Measurements from ENCODE around the gene FAM98B. TPM values are rescaled to one million over a fixed set of nuclear protein-coding genes. Genes with fewer than 3 reads are reported as not detected.

Gene FAM98B
- total RNA-seq, 2 experiments from 2014 or later = 34.7 to 42.9 TPM

DNA sequence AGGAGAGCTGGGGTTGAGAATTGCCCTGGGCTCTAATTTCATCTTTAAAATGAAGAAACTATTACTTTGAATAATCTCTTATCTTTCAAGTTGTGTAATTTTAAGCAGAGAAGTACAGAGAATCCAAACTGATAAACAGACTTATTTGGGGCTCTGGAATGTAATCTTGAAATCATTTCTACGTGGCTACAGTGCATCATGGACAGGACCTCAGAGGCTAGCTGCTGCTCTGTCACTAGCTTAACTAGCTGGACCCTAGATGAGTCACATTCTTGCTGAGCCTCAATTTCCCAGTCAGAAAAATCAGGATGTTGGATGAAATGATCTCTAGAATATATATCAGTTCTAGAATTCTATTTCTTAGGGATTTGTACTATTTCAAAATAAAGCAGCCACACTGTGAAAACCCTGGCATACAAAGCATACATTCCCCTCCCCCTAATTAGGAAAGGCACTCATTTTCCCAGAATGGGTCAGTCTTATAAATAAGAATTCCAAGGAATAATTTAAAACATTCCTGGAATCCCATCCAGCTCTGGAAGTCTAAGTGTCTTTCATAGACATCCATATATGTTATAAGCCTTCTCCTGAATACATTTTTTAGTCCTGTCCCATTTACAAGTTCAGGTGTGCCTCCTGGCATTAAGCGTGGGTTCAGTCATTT is 63.5 kb downstream of the FAM98B start:
- Mint-ChIP-seq H3K9me3 (no peaks in the 10 kb centered on the region), H3K27me3 (no peaks in the 10 kb centered on the region), H3K27ac (no peak overlapping the region), H3K4me1 (peaks cover 36% of the 10 kb centered on the region), H3K36me3 (ENCODE audit: low read depth) (peaks cover 73% of the 10 kb centered on the region), H3K4me3 (no peak overlapping the region)
- ChIA-PET CTCF (interaction anchor here (0.7 to 3.0 kb wide), 5 partner anchors 10 to 173 kb away, joined by 3 to 8 read pairs (median 3); no protein-coding TSS in a partner anchor), POLR2A (no interaction called here)
- no peak for DNase-seq

DNA sequence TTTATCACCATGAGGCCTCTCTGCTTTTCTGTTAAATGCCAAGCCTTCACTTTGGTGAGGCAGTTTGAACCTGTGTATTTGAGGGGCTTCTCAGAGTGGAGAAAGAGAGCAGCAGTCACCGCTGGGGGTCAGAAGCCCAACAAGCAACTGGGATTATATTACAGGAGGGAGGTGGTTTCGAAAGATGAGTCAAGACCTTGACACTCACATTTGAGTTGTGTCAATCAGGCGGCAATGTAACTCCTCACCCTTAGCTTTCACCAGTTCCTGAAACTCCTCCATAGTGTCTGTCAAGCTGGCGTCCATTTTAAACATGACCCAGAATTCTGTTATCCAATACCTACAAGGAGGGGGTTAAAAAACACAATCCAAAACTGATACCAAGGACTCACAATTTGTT is 64.2 kb downstream of the FAM98B start:
- Mint-ChIP-seq H3K4me1 (peaks cover 41% of the 10 kb centered on the region), H3K27ac (no peak overlapping the region), H3K27me3 (no peaks in the 10 kb centered on the region), H3K4me3 (no peak overlapping the region), H3K36me3 (ENCODE audit: low read depth) (peaks cover 73% of the 10 kb centered on the region), H3K9me3 (no peaks in the 10 kb centered on the region)
- ChIA-PET CTCF (interaction anchor here (1.0 to 3.0 kb wide), 4 partner anchors 8 to 172 kb away, joined by 3 to 8 read pairs (median 4); no protein-coding TSS in a partner anchor), POLR2A (no interaction called here)
- no peak for DNase-seq

DNA sequence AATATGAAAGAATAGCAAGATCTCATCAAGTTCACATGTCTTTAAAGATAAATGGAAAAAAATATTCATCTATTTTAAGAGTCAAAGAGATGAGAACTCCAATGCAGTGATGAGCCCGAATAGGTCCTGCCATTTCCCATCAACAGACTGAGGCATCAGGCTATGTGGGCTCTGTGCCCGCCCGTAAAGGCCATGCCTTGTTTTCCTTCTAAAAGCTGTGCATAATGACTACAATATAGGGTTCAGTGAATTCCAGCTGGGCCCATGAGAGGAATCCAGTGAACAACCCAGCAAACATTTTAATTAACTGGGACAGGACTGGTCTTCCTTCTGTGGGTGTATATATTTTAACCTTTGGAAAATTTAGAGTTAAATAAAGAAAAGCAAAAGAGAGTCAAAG is 66.1 kb downstream of the FAM98B start:
- Mint-ChIP-seq H3K9me3 (no peaks in the 10 kb centered on the region), H3K27me3 (no peaks in the 10 kb centered on the region), H3K36me3 (ENCODE audit: low read depth) (peaks cover 69% of the 10 kb centered on the region), H3K27ac (no peak overlapping the region), H3K4me1 (peaks cover 38% of the 10 kb centered on the region), H3K4me3 (no peak overlapping the region)
- ChIA-PET CTCF (interaction anchor here (1.5 kb wide), 1 partner anchor 171 kb away, joined by 6 read pairs; no protein-coding TSS in a partner anchor), POLR2A (interaction anchor here (0.7 kb wide), 1 partner anchor 162 kb away, joined by 5 read pairs; no protein-coding TSS in a partner anchor)
- DNase-seq = no peak

DNA sequence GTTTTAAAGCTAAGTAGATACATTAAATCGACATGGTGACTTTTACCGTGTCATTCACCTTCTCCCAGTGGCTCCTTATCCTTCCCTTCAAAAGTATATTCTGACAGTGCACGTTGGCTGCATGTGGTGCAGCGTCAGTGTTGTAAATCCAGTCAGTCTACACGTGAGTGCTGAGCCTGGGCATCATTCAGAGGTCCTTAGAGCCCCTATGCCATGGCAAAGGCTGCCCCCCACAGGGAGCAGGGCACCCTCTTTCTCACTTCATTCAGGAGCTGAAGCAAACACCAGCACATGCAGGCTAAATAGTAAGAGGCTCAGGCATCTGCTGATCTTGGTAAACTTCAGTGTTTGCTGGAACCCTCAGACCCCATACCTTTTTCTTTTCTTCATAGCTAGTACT is 67.4 kb downstream of the FAM98B start:
- POLR2A ChIA-PET = no interaction called here
- no peak for DNase-seq
- CTCF ChIA-PET = interaction anchor here (0.8 to 3.3 kb wide), 6 partner anchors 10 to 169 kb away, joined by 3 to 17 read pairs (median 4); partner anchors contain the start of gene RASGRP1
- no peaks in the 10 kb centered on the region for H3K27me3 Mint-ChIP-seq
- H3K27ac Mint-ChIP-seq = peak overlapping the region; percentile 69
- H3K9me3 Mint-ChIP-seq = no peaks in the 10 kb centered on the region
- peaks cover 43% of the 10 kb centered on the region for H3K4me1 Mint-ChIP-seq
- no peak overlapping the region for H3K4me3 Mint-ChIP-seq
- H3K36me3 Mint-ChIP-seq (ENCODE audit: low read depth) = peaks cover 68% of the 10 kb centered on the region

DNA sequence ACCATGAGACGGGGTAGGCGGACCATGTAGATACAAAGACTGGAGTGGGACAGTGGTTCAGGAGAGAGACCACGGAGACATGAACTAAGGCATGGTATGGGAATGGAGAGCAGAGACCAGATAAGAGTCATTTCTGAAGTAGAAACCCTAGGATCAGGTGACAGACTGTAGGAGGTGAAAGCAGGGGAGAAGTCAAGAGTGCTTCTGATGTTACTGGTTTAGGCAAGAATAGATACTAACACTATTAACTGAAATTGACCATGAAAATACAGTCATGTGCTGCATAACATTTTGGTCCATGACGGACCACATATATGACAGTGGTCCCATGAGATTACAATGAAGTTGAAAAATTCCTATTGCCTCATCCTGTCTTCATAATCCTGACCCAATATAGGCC is 69.0 kb downstream of the FAM98B start:
- H3K36me3 Mint-ChIP-seq (ENCODE audit: low read depth) = peaks cover 66% of the 10 kb centered on the region

DNA sequence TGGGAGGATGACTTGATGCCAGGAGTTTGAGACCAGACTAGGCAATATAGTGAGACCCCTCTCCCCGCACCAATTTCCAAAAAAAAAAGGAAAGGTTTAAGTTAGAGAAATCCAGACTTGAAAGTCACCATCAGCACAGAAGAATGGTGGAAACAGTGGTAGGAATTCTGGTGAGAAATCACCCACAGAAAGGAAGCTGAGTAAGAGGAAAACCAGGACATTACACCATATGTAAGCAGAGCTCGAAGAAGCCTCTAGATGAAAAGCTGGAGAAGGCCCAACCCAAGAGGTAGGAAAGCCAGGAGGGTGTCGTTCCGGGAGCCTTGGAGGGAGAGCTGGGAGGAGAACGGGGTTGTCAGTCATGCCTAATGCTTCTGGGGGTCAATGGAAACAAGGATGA is 70.2 kb downstream of the FAM98B start:
- ChIA-PET CTCF (interaction anchor here (1.4 to 3.3 kb wide), 4 partner anchors 13 to 176 kb away, joined by 3 to 17 read pairs (median 6); partner anchors contain the start of gene RASGRP1), POLR2A (no interaction called here)
- H3K27me3 Mint-ChIP-seq = no peaks in the 10 kb centered on the region
- H3K27ac Mint-ChIP-seq = peak overlapping the region; percentile 55
- DNase-seq = no peak
- no peaks in the 10 kb centered on the region for H3K9me3 Mint-ChIP-seq
- no peak overlapping the region for H3K4me3 Mint-ChIP-seq
- peaks cover 69% of the 10 kb centered on the region for H3K36me3 Mint-ChIP-seq (ENCODE audit: low read depth)
- H3K4me1 Mint-ChIP-seq = peaks cover 61% of the 10 kb centered on the region

More for the DNA sequence above, 69.0 kb downstream of the FAM98B start:
- no peak overlapping the region for H3K27ac Mint-ChIP-seq
- POLR2A ChIA-PET = no interaction called here
- H3K4me1 Mint-ChIP-seq = peaks cover 53% of the 10 kb centered on the region
- H3K9me3 Mint-ChIP-seq = no peaks in the 10 kb centered on the region
- no peaks in the 10 kb centered on the region for H3K27me3 Mint-ChIP-seq
- CTCF ChIA-PET = interaction anchor here (1.3 to 3.3 kb wide), 4 partner anchors 9 to 41 kb away, joined by 3 to 17 read pairs (median 6); partner anchors contain the start of gene RASGRP1
- DNase-seq = no peak
- H3K4me3 Mint-ChIP-seq = no peak overlapping the region

DNA sequence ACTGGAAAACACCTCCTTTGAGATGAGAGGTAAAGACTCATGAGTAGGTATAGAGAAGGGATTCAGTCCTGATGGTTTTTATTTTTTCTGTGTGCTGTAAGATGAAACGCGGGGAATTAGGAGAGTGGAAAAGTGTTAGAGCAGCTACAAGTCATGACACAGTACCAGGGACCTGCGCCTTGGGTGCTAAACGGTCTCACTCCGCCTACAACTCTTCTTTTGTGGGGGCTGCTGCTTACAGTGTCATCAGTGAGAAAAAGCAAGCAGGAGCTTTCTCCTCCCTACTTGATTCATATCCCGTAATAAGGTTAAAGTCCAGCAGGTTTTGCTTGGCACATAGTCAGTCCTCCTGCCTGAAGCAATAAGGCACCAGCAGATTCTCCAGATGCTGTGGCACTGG is 71.6 kb downstream of the FAM98B start:
- ChIA-PET CTCF (interaction anchor here (3.0 kb wide), 1 partner anchor 38 kb away, joined by 9 read pairs; the partner anchor contains the start of gene RASGRP1), POLR2A (no interaction called here)
- H3K36me3 Mint-ChIP-seq (ENCODE audit: low read depth) = peaks cover 75% of the 10 kb centered on the region
- no peaks in the 10 kb centered on the region for H3K9me3 Mint-ChIP-seq
- H3K4me1 Mint-ChIP-seq = peaks cover 66% of the 10 kb centered on the region
- H3K4me3 Mint-ChIP-seq = no peak overlapping the region
- no peak for DNase-seq
- no peak overlapping the region for H3K27ac Mint-ChIP-seq
- H3K27me3 Mint-ChIP-seq = no peaks in the 10 kb centered on the region

DNA sequence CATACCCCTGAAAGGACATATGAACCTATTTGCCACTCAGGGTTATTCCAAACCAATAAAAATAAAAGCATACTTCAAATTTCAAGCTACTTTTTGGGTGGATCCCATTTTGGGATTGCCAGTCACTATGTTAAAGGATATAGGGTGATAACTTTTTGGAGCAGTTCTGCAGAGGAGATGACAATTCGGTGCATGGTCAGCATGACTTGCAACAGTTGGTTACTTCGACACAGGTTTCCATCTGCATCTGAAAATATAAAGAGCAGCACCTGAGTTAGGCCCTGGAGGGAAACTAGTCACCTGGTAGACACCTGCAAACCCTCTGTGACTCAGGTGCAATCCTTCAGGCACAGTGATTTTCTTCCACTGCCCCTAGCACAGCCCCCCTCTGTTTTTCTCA is 72.2 kb downstream of the FAM98B start:
- ChIA-PET POLR2A (no interaction called here), CTCF (interaction anchor here (0.6 to 2.2 kb wide), 2 partner anchors 38 to 173 kb away, joined by 4 to 5 read pairs; partner anchors contain the start of gene RASGRP1)
- Mint-ChIP-seq H3K4me1 (peaks cover 73% of the 10 kb centered on the region), H3K27me3 (no peaks in the 10 kb centered on the region), H3K9me3 (no peaks in the 10 kb centered on the region), H3K4me3 (no peak overlapping the region), H3K36me3 (ENCODE audit: low read depth) (peaks cover 82% of the 10 kb centered on the region), H3K27ac (no peak overlapping the region)
- DNase-seq = no peak

DNA sequence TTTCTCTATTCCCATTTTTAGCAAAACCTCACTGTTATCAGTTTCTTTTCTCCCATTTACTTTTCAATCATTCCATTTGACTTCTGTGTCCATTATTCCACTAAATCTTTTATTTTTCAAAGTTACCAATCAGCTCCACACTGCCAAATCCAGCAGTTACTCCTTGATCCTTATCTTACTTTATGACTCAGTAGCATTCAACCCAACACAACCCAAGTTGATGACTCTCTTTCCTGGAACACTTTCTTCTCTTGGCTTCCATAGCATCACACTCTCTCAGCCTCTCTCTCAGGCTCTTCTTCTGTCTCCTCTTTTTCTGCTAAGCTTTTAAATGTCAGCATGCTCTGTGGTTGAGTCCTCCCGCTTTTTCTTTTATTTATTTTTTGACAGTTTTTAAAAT is 74.4 kb downstream of the FAM98B start:
- Mint-ChIP-seq H3K36me3 (ENCODE audit: low read depth) (peaks cover 87% of the 10 kb centered on the region), H3K9me3 (no peaks in the 10 kb centered on the region), H3K4me3 (no peak overlapping the region), H3K4me1 (peaks cover 82% of the 10 kb centered on the region), H3K27ac (peak overlapping the region; percentile 11), H3K27me3 (no peaks in the 10 kb centered on the region)
- DNase-seq = no peak
- ChIA-PET POLR2A (no interaction called here), CTCF (interaction anchor here (2.2 kb wide), 1 partner anchor 36 kb away, joined by 5 read pairs; the partner anchor contains the start of gene RASGRP1)

DNA sequence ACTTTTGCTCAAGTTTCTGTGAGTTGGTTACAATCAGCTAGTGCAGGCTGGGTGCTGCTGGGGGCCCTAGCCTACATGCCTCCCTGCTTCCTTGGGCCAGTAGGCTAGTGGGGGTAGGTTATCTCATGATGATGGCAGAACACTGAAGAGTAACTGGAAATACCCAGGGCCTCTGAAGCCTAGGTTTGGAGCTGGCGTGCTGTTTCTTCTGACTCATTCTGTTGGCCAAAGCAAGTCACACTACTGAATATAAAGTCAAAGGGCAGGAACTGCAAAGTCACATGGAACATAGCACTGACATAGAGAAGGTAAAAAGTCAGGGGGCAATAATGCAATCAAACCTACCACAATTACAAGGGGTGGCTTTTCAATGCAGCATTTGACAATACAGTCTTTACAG is 76.2 kb downstream of the FAM98B start:
- no peaks in the 10 kb centered on the region for H3K9me3 Mint-ChIP-seq
- ChIA-PET POLR2A (no interaction called here), CTCF (interaction anchor here (0.7 to 1.7 kb wide), 4 partner anchors 14 to 169 kb away, joined by 3 to 5 read pairs (median 4); partner anchors contain the start of gene RASGRP1)
- no peak overlapping the region for H3K27ac Mint-ChIP-seq
- H3K4me3 Mint-ChIP-seq = no peak overlapping the region
- peaks cover 90% of the 10 kb centered on the region for H3K4me1 Mint-ChIP-seq
- no peak for DNase-seq
- no peaks in the 10 kb centered on the region for H3K27me3 Mint-ChIP-seq
- peaks cover 92% of the 10 kb centered on the region for H3K36me3 Mint-ChIP-seq (ENCODE audit: low read depth)

DNA sequence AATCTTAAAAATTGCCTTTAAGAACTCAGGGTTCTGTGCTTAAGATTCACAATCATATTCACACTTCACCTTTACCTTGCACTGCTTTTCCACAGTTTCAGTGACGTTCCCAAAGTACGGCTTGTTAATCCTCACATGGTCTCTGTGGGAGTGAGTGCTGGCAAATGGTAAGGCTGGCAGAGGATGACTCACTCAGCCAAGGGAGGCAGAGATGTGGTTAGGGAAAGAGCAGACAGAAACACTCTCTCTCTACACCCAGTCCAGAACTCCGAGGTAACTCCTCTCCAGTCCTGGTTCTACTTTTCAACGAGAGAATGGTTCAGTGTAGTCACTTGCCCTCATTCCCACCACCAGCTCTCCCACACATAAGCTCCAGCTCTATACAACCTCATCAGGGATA is 77.6 kb downstream of the FAM98B start:
- Mint-ChIP-seq H3K27ac (no peak overlapping the region), H3K36me3 (ENCODE audit: low read depth) (peaks cover 93% of the 10 kb centered on the region), H3K4me3 (no peak overlapping the region)

DNA sequence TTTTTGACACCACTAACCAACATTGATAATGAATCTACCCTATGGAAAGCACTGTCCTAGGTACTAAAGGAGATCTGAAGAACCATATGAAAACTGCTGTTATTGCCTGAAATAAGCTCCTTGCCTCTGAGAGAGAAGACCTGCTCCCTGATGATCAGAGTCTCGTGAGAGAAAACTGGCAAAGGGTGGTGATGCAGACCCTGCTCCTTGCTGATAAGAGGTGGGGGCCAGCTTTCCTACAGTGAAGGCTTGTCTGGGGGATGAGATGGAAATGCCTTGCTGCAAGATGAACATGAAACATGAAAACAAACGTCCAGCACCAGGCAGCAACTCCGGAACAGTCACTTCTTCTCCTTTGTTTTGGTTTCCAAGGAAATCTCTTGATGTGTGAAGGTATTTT is 78.8 kb downstream of the FAM98B start:
- no peak overlapping the region for H3K4me3 Mint-ChIP-seq
- peaks cover 95% of the 10 kb centered on the region for H3K4me1 Mint-ChIP-seq
- CTCF ChIA-PET = interaction anchor here (1.3 to 3.7 kb wide), 4 partner anchors 10 to 167 kb away, joined by 3 to 12 read pairs (median 6); partner anchors contain the start of gene RASGRP1
- no peaks in the 10 kb centered on the region for H3K9me3 Mint-ChIP-seq
- H3K27ac Mint-ChIP-seq = no peak overlapping the region
- H3K27me3 Mint-ChIP-seq = no peaks in the 10 kb centered on the region
- no peak for DNase-seq
- POLR2A ChIA-PET = no interaction called here
- peaks cover 93% of the 10 kb centered on the region for H3K36me3 Mint-ChIP-seq (ENCODE audit: low read depth)

More for the DNA sequence above, 77.6 kb downstream of the FAM98B start:
- POLR2A ChIA-PET = no interaction called here
- no peak for DNase-seq
- Mint-ChIP-seq H3K9me3 (no peaks in the 10 kb centered on the region), H3K4me1 (peaks cover 92% of the 10 kb centered on the region), H3K27me3 (no peaks in the 10 kb centered on the region)
- CTCF ChIA-PET = interaction anchor here (0.7 to 1.4 kb wide), 5 partner anchors 9 to 20 kb away, joined by 3 to 5 read pairs (median 3); no protein-coding TSS in a partner anchor

DNA sequence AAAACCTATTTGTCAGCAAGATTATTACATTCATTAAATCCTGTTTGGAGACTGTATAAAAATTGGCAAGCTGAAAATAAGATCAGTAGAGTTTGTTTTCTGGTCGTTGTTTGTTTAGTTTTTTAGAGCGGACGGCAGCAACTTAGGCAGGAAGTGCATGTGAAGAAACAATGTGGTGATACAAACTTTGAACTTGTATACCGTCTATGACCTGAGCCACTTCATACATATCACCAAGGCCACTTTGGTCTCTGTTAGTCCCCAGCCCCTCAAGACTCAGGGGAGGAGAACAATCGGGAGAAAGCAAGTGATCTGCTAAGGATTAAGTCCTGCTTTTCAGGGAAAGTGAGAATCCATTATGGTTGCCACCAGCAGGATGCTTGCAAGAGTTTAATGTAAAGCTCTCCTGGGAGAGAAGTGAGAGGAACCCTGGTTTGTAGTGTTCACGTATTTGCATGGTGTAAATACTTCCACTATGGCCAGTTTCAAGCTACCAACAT is 79.5 kb downstream of the FAM98B start:
- H3K4me3 Mint-ChIP-seq = no peak overlapping the region
- DNase-seq = no peak
- H3K9me3 Mint-ChIP-seq = no peaks in the 10 kb centered on the region
- no peaks in the 10 kb centered on the region for H3K27me3 Mint-ChIP-seq
- CTCF ChIA-PET = interaction anchor here (1.6 to 3.7 kb wide), 3 partner anchors 31 to 166 kb away, joined by 4 to 12 read pairs (median 9); partner anchors contain the start of gene RASGRP1
- H3K36me3 Mint-ChIP-seq (ENCODE audit: low read depth) = peaks cover 95% of the 10 kb centered on the region
- POLR2A ChIA-PET = no interaction called here
- H3K27ac Mint-ChIP-seq = peak overlapping the region; percentile 56
- peaks cover 96% of the 10 kb centered on the region for H3K4me1 Mint-ChIP-seq

Measured in activated CD4-positive, alpha-beta T cell treated with anti-CD3 and anti-CD28 coated beads, Interleukin-2, amount 10 ng/mL, durations not matched to agents 7 days and 5 days (primary cell).